ENCODE results near the gene CEMIP2.

- TF ChIP-seq CTCF (conservative IDR thresholded peaks at IDR 0.05; ENCODE audit: low read depth, low read length) (no peak), EZH2 (IDR thresholded peaks at IDR 0.05; ENCODE audit: low read length, unreplicated experiment) (no peak)
Measured at GRCh38 chr9:71656496-71656895, 111.8 kb downstream of the CEMIP2 start.
